ES-I3 (cell line): ENCODE data around the gene CBFB.
A peak's percentile ranks its signal among the peaks of the same experiment; 100 is the strongest.

ENCODE experiments used
- H3K36me3 ChIP-seq: 2 replicates; pipeline ENCODE4 v1.6.1; 2013; ENCODE audit warnings: mild to moderate bottlenecking, low read length, control low read depth, moderate library complexity; ENCODE audit not compliant: insufficient read depth
- H3K4me1 ChIP-seq: 2 replicates; pipeline ENCODE4 v1.6.1; 2013; ENCODE audit warnings: mild to moderate bottlenecking, control low read depth, low read length; ENCODE audit not compliant: insufficient read depth
- H3K9ac ChIP-seq: 2 replicates; pipeline ENCODE4 v1.6.1; 2013; ENCODE audit warnings: low read depth, mild to moderate bottlenecking, low read length, moderate library complexity
- H3K9me3 ChIP-seq: 2 replicates; pipeline ENCODE4 v1.6.1; 2013; ENCODE audit warnings: mild to moderate bottlenecking, low read length, moderate library complexity; ENCODE audit not compliant: control insufficient read depth, insufficient read depth

The CBFB gene

DNA sequence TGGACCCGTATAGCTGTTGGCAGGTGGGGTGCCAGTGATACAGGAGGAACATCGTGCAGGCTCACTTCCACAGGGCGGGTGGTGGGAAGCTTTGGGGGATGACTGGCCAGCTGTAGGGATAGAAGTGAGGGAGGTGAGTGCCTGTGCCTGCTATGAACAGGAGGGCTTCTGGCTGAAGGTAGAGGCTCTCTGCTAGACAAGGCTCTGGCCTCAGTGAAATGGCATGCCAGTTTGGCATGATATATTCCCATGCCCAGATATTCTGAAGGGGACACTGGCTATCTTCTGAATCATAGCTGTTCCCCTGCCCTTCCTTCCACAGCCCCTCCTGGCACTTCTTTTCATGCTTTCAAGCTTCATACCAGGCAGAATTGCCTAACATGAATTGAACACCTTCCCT, 99.9 kb downstream of the CBFB start:
- peaks cover 6% of the 10 kb centered on the region; the same call in 1 of the 2 replicates for H3K36me3 ChIP-seq
- no peak overlapping the region for H3K9ac ChIP-seq
- no peaks in the 10 kb centered on the region for H3K9me3 ChIP-seq
- H3K4me1 ChIP-seq: no peaks in the 10 kb centered on the region

GRCh38 chr16:67129422-67129821, 100.5 kb downstream of the CBFB start:
- Histone ChIP-seq H3K9ac (no peak overlapping the region), H3K4me1 (no peaks in the 10 kb centered on the region), H3K9me3 (no peaks in the 10 kb centered on the region), H3K36me3 (peaks cover 6% of the 10 kb centered on the region; the same call in 1 of the 2 replicates)

DNA sequence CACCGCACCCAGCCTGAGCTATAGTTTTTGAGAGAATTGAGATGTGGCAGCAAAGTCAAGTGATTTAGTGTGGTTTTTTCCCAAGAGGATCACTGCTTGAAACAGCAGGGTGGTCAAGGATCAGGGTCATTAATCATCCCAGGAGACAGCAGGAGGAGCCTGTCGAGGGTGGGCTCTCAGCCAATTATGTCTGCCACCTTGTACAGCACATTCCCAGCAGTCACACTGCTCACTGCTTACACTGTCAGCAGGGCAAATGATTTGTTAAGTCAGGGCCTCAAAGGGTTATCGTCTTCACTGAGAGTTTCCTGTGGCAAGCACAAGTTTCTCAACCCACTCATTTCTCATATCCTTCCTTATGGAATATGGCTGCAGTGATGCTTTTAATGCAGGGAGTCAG, 108.7 kb downstream of the CBFB start:
- H3K9me3 ChIP-seq: no peaks in the 10 kb centered on the region
- H3K9ac ChIP-seq: no peak overlapping the region
- H3K4me1 ChIP-seq: no peaks in the 10 kb centered on the region
- peaks cover 21% of the 10 kb centered on the region for H3K36me3 ChIP-seq

GRCh38 chr16:67141391-67141790, 112.4 kb downstream of the CBFB start:
- Histone ChIP-seq H3K9ac (no peak overlapping the region), H3K9me3 (no peaks in the 10 kb centered on the region), H3K36me3 (peaks cover 35% of the 10 kb centered on the region), H3K4me1 (no peaks in the 10 kb centered on the region)

GRCh38 chr16:67142342-67142741, 113.4 kb downstream of the CBFB start:
- peaks cover 35% of the 10 kb centered on the region for H3K36me3 ChIP-seq
- no peaks in the 10 kb centered on the region for H3K9me3 ChIP-seq
- no peak overlapping the region for H3K9ac ChIP-seq

DNA sequence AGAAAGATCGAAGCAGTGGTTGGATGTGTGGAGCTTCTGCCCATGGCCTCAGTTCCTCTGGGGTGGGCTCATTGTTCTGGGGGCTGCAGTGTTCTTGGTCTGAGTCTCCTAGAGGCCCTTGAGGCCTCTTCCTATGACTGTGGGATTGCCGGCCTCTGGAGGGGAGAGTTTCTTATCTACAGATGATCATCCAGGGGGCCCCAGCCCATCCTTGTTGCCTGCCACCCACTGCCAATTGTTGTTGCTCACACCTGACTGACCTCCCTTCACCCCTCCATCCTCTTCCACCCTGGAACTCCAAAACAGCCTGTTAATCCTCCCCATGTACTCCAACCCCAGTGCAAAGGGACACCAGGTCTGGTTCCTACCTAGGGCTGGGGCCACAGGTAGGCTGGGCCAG, 116.0 kb downstream of the CBFB start:
- H3K36me3 ChIP-seq: peaks cover 33% of the 10 kb centered on the region
- H3K9ac ChIP-seq: no peak overlapping the region
- H3K4me1 ChIP-seq: no peaks in the 10 kb centered on the region
- no peaks in the 10 kb centered on the region for H3K9me3 ChIP-seq

More at GRCh38 chr16:67142342-67142741, 113.4 kb downstream of the CBFB start:
- H3K4me1 ChIP-seq: no peaks in the 10 kb centered on the region

GRCh38 chr16:67145746-67146145, 116.8 kb downstream of the CBFB start:
- no peaks in the 10 kb centered on the region for H3K4me1 ChIP-seq
- no peak overlapping the region for H3K9ac ChIP-seq
- no peaks in the 10 kb centered on the region for H3K9me3 ChIP-seq
- H3K36me3 ChIP-seq: peaks cover 27% of the 10 kb centered on the region

DNA sequence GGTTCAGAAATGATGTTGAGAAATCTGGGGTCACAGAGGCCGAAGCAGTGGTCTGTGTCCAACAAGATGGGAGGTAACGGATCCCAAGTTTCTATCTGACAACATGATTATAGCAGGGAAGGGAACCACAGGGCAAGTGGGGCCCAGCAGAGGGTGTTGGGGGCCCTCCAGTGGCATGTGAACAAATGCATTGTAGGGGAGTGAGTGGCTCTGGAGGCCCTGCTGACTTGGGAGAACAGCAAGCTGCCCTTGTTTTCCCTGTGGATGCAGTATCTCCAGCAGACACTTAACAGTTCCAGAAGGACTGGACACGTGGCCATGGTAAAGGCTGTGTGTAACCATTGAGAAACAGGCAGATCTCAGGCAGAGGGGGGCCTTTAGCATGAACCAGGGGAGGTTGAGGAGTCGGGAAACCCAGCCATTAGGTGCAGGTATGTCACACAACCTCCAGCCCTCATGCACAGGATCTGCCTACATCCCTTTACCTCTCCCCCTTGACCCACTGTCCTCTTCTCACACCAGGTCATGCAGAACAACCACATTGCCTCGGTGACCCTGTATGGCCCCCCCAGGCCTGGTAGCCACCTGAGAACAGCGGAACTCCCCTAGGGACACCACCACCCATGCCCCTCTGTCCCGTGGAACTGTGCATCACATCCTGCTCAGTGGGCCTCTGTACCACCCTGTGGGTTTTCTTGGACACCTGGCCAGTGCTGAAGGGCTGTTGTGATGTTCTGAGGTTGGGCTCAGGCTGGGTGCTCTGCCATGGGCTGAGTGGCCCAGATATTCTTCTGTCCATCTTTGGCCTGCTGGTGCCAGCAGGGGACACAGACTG, 117.8 kb downstream of the CBFB start:
- Histone ChIP-seq H3K36me3 (peaks cover 19% of the 10 kb centered on the region), H3K9me3 (no peaks in the 10 kb centered on the region), H3K9ac (no peak overlapping the region), H3K4me1 (no peaks in the 10 kb centered on the region)

GRCh38 chr16:67147437-67148140, 118.6 kb downstream of the CBFB start:
- no peaks in the 10 kb centered on the region for H3K9me3 ChIP-seq
- peaks cover 16% of the 10 kb centered on the region for H3K36me3 ChIP-seq
- H3K4me1 ChIP-seq: no peaks in the 10 kb centered on the region
- no peak overlapping the region for H3K9ac ChIP-seq

GRCh38 chr16:67148221-67148620, 119.3 kb downstream of the CBFB start:
- H3K9me3 ChIP-seq: no peaks in the 10 kb centered on the region
- H3K9ac ChIP-seq: no peak overlapping the region
- peaks cover 16% of the 10 kb centered on the region for H3K36me3 ChIP-seq
- no peaks in the 10 kb centered on the region for H3K4me1 ChIP-seq

DNA sequence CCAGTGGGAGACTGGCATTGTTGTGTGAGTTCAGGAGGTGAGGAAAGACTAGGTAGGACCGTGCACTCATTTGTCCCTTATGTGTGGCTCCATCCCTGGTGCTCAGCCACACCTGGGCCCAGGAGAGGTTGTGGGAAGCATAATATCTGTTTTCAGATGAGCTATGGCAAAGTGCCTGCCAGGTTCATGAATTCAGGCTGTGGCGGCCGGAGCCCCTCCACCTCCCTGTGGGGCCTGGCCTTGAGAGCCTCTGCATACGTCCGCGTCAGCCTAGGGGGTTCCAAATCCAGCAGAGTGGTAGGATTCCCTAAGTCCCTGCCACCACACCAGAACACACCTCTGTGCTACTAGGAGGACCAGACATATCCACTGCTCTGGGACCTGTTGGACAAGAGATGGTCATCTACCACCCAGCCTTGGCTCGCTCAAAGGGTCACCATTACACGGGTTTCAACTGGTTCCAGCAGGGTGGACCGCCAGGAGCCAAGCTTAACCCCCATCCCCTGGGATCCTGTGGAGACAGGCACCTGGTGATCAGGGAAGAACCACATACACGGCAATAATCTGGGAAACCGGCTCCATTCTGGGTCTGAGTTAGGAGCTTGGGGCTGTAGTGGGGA, 119.8 kb downstream of the CBFB start:
- H3K36me3 ChIP-seq: peaks cover 16% of the 10 kb centered on the region
- H3K4me1 ChIP-seq: no peaks in the 10 kb centered on the region
- H3K9me3 ChIP-seq: no peaks in the 10 kb centered on the region

GRCh38 chr16:67149276-67150046, 120.5 kb downstream of the CBFB start:
- no peaks in the 10 kb centered on the region for H3K9me3 ChIP-seq
- peak overlapping the region; percentile 61; the same call in 1 of the 2 replicates for H3K9ac ChIP-seq
- H3K36me3 ChIP-seq: peaks cover 11% of the 10 kb centered on the region
- H3K4me1 ChIP-seq: no peaks in the 10 kb centered on the region

More for the DNA sequence above, 119.8 kb downstream of the CBFB start:
- no peak overlapping the region for H3K9ac ChIP-seq

DNA sequence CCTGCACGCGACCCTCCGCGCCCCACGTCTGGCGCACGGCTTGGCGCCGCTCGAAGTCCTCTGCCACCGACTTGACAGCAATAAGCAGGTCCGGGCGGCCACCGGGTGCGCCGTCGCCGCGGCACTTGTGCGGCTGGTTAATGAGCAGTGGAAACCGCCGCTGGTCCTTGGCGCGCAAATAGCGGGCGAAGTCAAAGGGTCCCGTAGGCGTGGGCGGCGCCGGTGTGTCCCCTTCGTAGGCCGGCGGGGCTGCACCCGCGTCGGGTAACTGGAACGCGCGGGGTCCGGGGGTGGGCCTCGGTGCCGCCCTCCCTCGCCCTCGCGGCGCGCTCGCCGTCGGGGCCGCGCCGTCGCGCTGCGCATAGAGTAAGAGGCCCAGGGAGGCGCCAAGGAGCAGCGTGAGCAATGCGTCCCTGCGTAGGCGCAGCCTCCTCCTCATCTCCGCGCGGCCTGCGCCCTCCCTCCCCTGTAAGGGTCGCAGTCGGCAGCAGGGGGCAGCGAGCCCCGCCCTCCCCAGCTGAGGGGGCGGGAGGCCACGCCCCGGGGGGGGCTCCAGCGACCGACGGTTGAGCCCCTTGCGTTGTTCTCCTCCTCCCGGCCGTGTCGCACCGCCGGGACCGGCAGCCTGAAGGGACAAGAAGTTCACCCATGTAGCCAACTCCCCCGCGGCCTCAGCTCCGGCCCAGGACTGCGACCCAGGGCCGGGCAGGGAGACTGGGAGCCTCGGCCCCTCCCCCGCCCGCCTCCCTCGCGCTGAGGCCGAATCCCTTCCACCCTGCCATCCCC, 121.3 kb downstream of the CBFB start:
- Histone ChIP-seq H3K9me3 (no peaks in the 10 kb centered on the region), H3K9ac (peak overlapping the region; percentile 61), H3K4me1 (no peaks in the 10 kb centered on the region), H3K36me3 (peaks cover 9% of the 10 kb centered on the region)
